ENCODE results near the gene CYSLTR1.
"Not testable (repeated sequence)": the region's sequence is repeated elsewhere in the genome, so short reads cannot be mapped to it uniquely, and the experiment has no call there.

CYSLTR1 gene

GRCh38 chrX:78327370-78328086 lies at the start of gene CYSLTR1:
CYSLTR1 (minus strand) TSS chrX:78327611; CDS start chrX:78273746, 53,865 bp downstream.
- no peak for DNase-seq

GRCh38 chrX:78377186-78377585 lies 49.8 kb upstream of the CYSLTR1 start:
- DNase-seq, result no peak

GRCh38 chrX:78375894-78376293 lies 48.5 kb upstream of the CYSLTR1 start:
- DNase-seq, result no peak

- DNase-seq, result no peak
These were observed 39.2 kb upstream of the CYSLTR1 start for GRCh38 chrX:78366576-78366975.

- no peak for DNase-seq
These were observed 30.1 kb upstream of the CYSLTR1 start for GRCh38 chrX:78357342-78358055.

- DNase-seq, result no peak
These were observed 6.1 kb upstream of the CYSLTR1 start for GRCh38 chrX:78333521-78333920.

- DNase-seq, result no peak
These were observed 4.3 kb upstream of the CYSLTR1 start for GRCh38 chrX:78331708-78332107.

GRCh38 chrX:78330540-78330939 lies 3.1 kb upstream of the CYSLTR1 start:
- no peak for DNase-seq

GRCh38 chrX:78330068-78330467 lies 2.7 kb upstream of the CYSLTR1 start:
- no peak for DNase-seq

GRCh38 chrX:78329486-78329885 lies 2.1 kb upstream of the CYSLTR1 start:
- DNase-seq, result no peak

GRCh38 chrX:78326401-78326800 lies 1.0 kb downstream of the CYSLTR1 start:
- no peak for DNase-seq

- DNase-seq, result no peak
These were observed 4.5 kb downstream of the CYSLTR1 start for GRCh38 chrX:78322863-78323262.

- no peak for DNase-seq
These were observed 5.6 kb downstream of the CYSLTR1 start for GRCh38 chrX:78321809-78322208.

GRCh38 chrX:78316265-78316664 lies 11.1 kb downstream of the CYSLTR1 start:
- no peak for DNase-seq

GRCh38 chrX:78315745-78316144 lies 11.7 kb downstream of the CYSLTR1 start:
- DNase-seq, result no peak

- no peak for DNase-seq
These were observed 12.8 kb downstream of the CYSLTR1 start for GRCh38 chrX:78314561-78314960.

GRCh38 chrX:78313526-78313925 lies 13.9 kb downstream of the CYSLTR1 start:
- no peak for DNase-seq

- no peak for DNase-seq
These were observed 19.7 kb downstream of the CYSLTR1 start for GRCh38 chrX:78307665-78308064.

GRCh38 chrX:78303086-78303485 lies 24.3 kb downstream of the CYSLTR1 start:
- no peak for DNase-seq

GRCh38 chrX:78300933-78301332 lies 26.5 kb downstream of the CYSLTR1 start:
- not testable (repeated sequence) for DNase-seq

GRCh38 chrX:78283511-78283910 lies 43.9 kb downstream of the CYSLTR1 start:
- DNase-seq, result no peak

GRCh38 chrX:78237127-78237526 lies 90.3 kb downstream of the CYSLTR1 start:
- DNase-seq, result no peak

- DNase-seq, result not testable (repeated sequence)
These were observed 101.4 kb downstream of the CYSLTR1 start for GRCh38 chrX:78226047-78226446.

Measured in NCI-H1092 treated with DMSO at 0.1 percent for 48 hours (cell line).